ENCODE data around the gene THAP2. TPM values are rescaled to one million over a fixed set of nuclear protein-coding genes. Genes with fewer than 3 reads are reported as not detected.

Gene THAP2
- total RNA-seq, 1 donor = 13.0 TPM

DNA sequence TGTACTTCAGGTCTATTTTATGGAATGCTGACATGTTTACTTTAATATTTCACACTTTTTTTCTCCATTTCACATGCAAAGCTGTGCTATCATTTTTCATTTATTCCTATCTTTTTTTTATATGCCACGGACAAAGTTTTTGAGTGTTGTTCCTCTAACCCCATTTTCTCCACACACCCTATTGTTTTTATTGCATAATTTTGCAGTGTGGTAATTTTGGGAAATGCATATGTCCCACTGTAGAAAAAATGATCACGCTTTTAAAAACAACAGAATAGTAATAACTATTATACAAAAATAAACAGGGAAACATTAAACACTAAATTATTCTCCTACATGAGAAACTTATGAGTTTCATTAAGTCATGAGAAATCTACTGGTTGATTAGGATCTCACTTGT is 14.7 kb upstream of the THAP2 start:
- Histone ChIP-seq H3K27me3 (ENCODE audit: insufficient read depth, low read length) (no peaks in the 10 kb centered on the region), H3K4me3 (ENCODE audit: low read length) (no peak overlapping the region), H3K4me1 (ENCODE audit: insufficient read depth, low read length) (peaks cover 16% of the 10 kb centered on the region), H3K9me3 (ENCODE audit: low read depth, low read length) (no peaks in the 10 kb centered on the region)

DNA sequence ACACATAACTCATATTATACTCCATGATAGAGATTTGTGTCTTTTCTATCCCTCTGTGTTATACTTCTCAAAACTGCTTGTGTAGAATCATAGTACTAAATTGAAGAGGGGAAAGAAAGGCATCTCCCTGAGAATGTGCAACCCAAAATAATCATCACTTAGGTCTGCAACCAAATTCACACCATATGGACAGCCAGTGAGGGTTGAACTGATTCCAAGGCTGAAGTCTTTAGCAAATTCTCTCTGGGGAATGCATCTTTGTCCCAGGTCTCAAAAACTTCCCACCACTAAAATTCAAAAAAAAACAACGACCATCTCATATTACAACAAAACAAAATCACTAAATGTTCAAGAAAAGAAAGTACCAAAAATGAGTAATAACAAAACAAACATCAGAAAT is 11.4 kb upstream of the THAP2 start:
- H3K4me1 ChIP-seq (ENCODE audit: insufficient read depth, low read length) = peaks cover 4% of the 10 kb centered on the region
- H3K27me3 ChIP-seq (ENCODE audit: insufficient read depth, low read length) = no peaks in the 10 kb centered on the region
- no peak overlapping the region for H3K4me3 ChIP-seq (ENCODE audit: low read length)
- H3K9me3 ChIP-seq (ENCODE audit: low read depth, low read length) = no peaks in the 10 kb centered on the region

DNA sequence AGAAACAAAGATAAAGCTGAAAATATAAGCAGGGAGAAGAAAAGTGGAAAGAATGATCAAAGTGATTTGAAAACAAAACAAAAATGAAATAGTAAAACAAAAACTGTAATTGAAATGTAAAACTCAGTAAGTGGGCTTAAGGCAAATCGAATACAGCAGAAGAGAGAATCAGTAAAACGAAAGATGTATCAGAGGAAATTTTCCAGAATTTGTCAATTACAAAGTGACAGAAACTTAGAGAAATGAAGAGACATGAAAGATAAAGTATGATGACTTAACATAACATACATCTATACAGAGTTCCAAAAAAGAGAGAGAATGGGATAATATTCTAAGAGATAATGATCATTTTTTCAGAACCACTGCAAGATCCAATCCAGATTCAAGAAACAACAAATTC is 11.0 kb upstream of the THAP2 start:
- Histone ChIP-seq H3K4me1 (ENCODE audit: insufficient read depth, low read length) (peaks cover 4% of the 10 kb centered on the region), H3K27me3 (ENCODE audit: insufficient read depth, low read length) (no peaks in the 10 kb centered on the region), H3K9me3 (ENCODE audit: low read depth, low read length) (no peaks in the 10 kb centered on the region), H3K4me3 (ENCODE audit: low read length) (no peak overlapping the region)

DNA sequence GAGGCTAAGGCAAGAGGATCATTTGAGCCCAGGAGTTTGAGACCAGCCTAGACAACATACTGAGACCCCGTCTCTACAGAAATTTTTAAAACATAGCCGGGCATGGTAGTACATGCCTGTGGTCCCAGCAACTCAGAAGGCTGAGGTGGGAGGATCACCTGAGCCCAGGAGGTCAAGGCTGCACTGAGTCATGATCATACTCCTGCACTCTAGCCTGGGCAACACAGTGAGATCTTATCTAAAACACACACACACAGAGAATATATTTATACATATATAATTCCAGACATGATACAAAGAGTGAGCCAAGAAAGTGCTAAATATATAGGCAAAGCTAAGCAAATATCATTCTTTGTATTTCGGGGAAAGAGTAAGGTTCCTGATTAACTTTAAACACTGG is 9.9 kb upstream of the THAP2 start:
- no peaks in the 10 kb centered on the region for H3K9me3 ChIP-seq (ENCODE audit: low read depth, low read length)
- H3K4me1 ChIP-seq (ENCODE audit: insufficient read depth, low read length) = peaks cover 4% of the 10 kb centered on the region
- no peaks in the 10 kb centered on the region for H3K27me3 ChIP-seq (ENCODE audit: insufficient read depth, low read length)
- H3K4me3 ChIP-seq (ENCODE audit: low read length) = no peak overlapping the region

DNA sequence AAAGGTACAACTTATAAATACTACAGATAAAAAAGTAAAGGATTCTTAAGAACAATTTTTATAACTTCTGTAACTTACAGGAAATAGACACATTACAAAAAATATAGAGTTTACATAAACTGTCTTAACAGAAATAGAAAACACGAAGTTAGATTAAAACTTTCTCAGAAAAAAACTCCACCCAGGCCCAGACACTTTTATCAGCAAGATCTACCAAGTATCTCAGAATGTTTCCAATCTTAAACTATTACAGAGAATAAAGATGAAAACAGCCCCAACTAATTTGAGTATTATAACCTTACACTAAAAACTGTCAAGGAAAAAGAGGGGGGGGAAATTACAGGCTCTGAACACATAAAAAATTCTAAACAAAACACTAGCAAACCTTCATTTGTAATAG is 8.6 kb upstream of the THAP2 start:
- H3K27me3 ChIP-seq (ENCODE audit: insufficient read depth, low read length) = no peaks in the 10 kb centered on the region
- no peaks in the 10 kb centered on the region for H3K9me3 ChIP-seq (ENCODE audit: low read depth, low read length)
- no peak overlapping the region for H3K4me3 ChIP-seq (ENCODE audit: low read length)
- H3K4me1 ChIP-seq (ENCODE audit: insufficient read depth, low read length) = peaks cover 4% of the 10 kb centered on the region

DNA sequence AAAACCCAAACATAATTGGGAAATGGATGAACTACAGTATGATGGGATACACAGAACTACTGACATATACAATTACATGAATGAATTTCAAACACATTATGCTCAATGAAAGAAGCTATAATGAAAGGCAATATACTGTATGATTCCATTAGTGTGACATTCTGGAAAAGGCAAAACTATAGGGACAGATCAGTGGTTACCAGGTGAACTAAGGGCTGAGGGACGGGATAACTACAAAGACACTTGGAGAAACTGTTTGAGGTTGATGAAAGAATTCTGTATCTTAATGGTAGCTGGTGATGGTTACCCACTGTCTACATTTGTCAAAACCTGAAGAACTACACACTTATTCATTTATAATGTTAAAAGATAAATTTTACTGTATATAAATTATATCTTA is 8.2 kb upstream of the THAP2 start:
- Histone ChIP-seq H3K4me1 (ENCODE audit: insufficient read depth, low read length) (peaks cover 2% of the 10 kb centered on the region), H3K27me3 (ENCODE audit: insufficient read depth, low read length) (no peaks in the 10 kb centered on the region), H3K4me3 (ENCODE audit: low read length) (no peak overlapping the region), H3K9me3 (ENCODE audit: low read depth, low read length) (no peaks in the 10 kb centered on the region)

DNA sequence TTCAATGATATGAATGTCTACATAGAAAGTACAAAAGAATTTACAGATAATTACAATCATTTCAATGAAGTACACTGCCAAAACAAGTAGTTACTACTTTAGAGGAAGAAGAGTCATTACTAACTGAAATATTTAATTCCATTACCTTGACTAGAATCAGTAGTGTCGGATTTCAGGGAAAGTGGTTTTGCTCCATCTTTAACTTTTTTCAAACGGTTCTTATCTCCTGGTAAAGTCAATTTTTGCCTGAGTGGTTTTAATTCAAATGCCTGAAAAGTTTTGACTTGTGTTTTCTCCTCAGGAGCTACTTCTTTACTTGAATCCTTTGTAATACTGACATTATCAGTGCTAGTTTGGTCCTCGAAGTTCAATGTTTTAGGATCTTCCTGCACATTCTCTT is 7.4 kb upstream of the THAP2 start:
- peaks cover 10% of the 10 kb centered on the region for H3K4me1 ChIP-seq (ENCODE audit: insufficient read depth, low read length)
- no peak overlapping the region for H3K4me3 ChIP-seq (ENCODE audit: low read length)
- no peaks in the 10 kb centered on the region for H3K27me3 ChIP-seq (ENCODE audit: insufficient read depth, low read length)
- no peaks in the 10 kb centered on the region for H3K9me3 ChIP-seq (ENCODE audit: low read depth, low read length)

DNA sequence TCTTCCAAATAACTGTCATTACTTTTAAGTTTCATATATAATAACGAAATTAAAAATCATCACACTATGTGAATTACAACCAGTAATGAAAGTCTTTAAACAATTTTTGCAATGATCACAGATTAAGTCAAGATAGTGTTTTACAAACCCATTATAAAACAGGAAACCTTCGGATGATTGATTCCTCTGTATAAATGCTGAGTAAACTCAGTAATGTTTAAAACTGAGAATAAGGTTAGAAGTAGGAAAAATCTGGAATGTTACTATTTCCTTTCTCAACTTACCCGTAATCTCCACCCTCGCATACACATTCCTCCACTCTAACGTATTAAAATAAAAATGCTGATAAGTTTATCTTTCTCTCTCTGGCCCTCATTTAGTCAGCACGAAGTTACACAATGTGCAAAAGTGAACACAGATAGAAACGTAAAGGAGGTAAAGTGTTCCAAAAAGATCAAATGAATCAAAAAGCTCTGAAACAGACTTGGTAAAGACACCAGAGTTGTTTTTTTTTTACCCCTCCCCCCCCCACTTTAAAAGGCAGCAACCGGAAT is 2.0 kb upstream of the THAP2 start:
- Histone ChIP-seq H3K4me1 (ENCODE audit: insufficient read depth, low read length) (peaks cover 26% of the 10 kb centered on the region), H3K9me3 (ENCODE audit: low read depth, low read length) (no peaks in the 10 kb centered on the region), H3K27me3 (ENCODE audit: insufficient read depth, low read length) (no peaks in the 10 kb centered on the region), H3K4me3 (ENCODE audit: low read length) (peak overlapping the region; percentile 77)

DNA sequence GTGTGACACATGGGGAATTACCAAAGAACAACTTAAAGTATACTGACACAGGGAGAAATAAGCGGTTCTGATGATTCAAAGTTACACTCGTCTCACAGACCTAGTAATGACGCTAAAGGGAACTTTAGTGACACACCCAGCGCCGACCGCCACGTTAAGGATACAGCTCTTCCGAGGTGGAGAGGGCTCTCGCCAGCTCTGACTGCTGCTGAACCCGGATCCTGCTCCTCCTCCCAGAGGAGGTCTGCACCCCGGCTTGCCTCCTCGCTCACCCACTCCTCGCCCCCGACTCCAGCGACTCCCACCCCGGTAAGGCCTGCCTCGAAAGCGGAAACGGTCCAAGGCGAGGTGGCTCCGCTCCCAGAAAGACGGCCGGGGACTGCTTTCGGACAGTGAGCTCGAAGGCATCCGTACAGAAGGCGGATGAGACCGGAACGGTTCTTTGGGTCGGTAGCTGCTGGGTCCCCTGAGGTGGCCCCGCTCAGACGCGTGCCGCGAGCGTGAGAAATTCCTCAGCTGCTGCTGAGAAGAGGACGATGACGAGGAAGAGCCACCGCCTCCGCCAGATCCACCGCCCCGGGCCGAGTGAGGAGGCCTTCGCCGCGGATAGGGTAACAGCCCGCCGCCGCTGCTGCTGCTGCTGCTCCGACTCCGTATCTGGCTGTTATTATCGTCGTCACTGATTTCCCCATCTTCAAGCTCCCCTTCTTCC is 1.1 kb upstream of the THAP2 start:
- Histone ChIP-seq H3K9me3 (ENCODE audit: low read depth, low read length) (no peaks in the 10 kb centered on the region), H3K4me1 (ENCODE audit: insufficient read depth, low read length) (peaks cover 26% of the 10 kb centered on the region), H3K27me3 (ENCODE audit: insufficient read depth, low read length) (no peaks in the 10 kb centered on the region), H3K4me3 (ENCODE audit: low read length) (peak overlapping the region; percentile 77)

DNA sequence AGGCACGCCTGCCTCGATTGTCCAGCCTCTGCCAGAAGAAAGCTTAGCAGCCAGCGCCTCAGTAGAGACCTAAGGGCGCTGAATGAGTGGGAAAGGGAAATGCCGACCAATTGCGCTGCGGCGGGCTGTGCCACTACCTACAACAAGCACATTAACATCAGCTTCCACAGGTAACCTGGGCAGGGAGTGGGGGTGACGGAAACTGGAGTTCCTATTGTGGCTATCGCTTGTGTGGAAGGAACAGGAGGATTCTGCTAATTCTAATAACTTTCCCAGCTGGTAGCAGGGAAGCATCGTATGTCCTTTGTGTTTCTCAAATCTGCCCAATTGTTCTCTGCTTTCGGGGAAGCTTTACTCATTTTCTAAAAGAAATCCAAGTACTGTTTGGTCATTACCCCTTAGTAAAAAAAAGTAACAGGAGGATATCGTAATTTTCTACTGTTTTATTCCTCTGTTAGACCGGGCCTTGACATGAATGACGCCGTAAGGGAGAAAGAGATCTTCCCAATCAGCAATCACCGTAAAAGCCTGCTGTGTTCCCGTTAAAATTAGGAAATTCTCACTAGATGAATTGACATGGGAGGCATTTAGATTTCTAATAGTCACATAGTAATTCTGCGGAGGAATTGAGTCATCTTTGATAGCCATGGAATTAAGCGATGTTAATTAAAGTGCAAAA is 449 bp downstream of the THAP2 start:
- Histone ChIP-seq H3K4me1 (ENCODE audit: insufficient read depth, low read length) (peaks cover 26% of the 10 kb centered on the region), H3K4me3 (ENCODE audit: low read length) (peak overlapping the region; percentile 77), H3K27me3 (ENCODE audit: insufficient read depth, low read length) (no peaks in the 10 kb centered on the region), H3K9me3 (ENCODE audit: low read depth, low read length) (no peaks in the 10 kb centered on the region)

DNA sequence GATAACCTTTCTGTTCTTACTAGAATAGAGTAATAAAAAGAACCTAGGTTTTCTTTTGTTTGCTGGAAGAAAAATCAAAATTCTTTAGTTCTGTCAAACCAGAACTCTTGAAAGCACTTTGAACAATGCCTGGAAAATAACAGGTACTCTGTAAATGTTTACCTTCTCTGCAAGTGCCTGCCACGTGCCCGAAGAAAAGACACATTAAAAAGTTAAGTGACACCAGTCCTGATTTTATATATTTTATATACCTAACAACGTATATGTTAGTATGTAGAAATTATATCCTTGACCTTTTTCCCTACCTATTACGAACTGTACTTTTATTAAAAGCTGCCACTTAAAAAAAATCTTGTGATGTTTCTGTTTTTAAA is 976 bp downstream of the THAP2 start:
- Histone ChIP-seq H3K4me1 (ENCODE audit: insufficient read depth, low read length) (peaks cover 26% of the 10 kb centered on the region), H3K4me3 (ENCODE audit: low read length) (peak overlapping the region; percentile 77), H3K27me3 (ENCODE audit: insufficient read depth, low read length) (no peaks in the 10 kb centered on the region), H3K9me3 (ENCODE audit: low read depth, low read length) (no peaks in the 10 kb centered on the region)

DNA sequence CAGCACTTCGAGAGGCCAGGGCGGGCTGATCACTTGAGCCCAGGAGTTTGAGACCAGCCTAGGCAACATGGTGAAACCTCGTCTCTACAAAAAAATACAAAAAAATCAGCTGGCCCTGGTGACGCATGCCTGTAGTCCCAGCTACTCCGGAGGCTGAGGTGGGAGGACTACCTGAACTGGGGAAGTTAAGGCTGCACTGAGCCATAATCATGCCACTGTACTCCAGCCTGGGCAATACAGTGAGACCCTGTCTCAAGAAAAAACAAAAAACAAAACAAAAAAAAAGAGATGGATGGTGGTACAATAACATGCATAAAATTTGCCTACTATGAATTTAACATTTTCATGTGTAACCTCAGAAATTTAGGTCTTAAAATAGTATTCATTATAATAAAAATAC is 2.2 kb downstream of the THAP2 start:
- peaks cover 21% of the 10 kb centered on the region for H3K4me1 ChIP-seq (ENCODE audit: insufficient read depth, low read length)
- H3K9me3 ChIP-seq (ENCODE audit: low read depth, low read length) = no peaks in the 10 kb centered on the region
- no peaks in the 10 kb centered on the region for H3K27me3 ChIP-seq (ENCODE audit: insufficient read depth, low read length)
- no peak overlapping the region for H3K4me3 ChIP-seq (ENCODE audit: low read length)

DNA sequence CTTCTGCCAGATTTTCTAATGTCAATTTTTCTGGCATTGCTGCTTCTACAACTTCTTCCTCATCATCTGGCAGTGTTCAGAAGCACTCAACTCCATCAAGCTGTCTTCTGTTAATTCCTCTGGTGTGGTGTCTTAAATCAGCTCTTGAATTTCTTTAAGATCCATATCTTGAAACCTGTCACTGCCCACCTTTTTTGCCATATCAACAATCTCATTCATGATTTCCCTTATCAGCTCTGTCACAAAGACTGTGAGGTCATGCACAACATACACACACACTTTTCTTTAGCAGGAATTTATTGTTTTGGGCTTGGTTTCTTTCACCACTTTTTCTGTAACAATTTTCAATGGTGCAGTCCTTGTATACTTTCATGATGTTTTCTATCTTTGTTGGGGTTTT is 7.2 kb downstream of the THAP2 start:
- Histone ChIP-seq H3K4me3 (ENCODE audit: low read length) (no peak overlapping the region), H3K27me3 (ENCODE audit: insufficient read depth, low read length) (no peaks in the 10 kb centered on the region), H3K9me3 (ENCODE audit: low read depth, low read length) (no peaks in the 10 kb centered on the region), H3K4me1 (ENCODE audit: insufficient read depth, low read length) (no peaks in the 10 kb centered on the region)

DNA sequence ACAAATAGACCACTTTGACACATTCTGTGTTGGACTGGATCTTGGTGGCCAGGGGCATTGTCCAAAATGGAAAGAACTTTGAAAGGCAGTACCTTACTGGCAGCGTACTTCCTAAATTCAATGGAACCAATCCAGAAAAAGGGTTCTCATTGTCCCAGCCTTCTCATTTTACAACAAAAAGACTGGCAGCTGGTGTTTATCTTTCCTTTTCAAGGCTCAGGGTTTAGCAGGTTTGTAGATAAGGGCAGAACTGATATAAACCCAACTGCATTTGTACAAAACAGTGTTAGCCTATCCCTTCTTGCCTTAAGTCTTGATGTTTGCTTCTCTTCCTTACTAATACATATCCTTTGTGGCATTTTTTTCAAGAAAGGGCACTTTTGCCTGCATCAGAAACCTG is 7.7 kb downstream of the THAP2 start:
- H3K4me1 ChIP-seq (ENCODE audit: insufficient read depth, low read length) = no peaks in the 10 kb centered on the region
- H3K4me3 ChIP-seq (ENCODE audit: low read length) = no peak overlapping the region

DNA sequence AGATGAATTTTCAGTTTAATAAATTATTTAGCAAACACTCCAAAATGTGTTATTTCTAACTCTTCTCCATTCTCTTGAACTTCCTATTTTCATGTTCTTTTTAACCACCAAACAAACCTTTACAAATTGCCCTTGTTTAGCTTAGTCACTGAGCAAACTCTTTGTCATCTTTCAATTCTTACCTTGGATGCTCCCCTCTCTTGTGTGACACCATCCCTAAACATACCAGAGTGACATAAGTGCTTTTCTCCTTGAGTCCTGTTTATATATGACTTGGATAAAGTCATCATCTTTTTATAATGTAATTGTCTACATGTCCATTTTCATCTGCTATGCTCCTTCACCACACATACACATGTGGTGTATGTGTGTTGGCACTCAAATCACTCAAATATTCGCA is 18.4 kb downstream of the THAP2 start:
- H3K27me3 ChIP-seq (ENCODE audit: insufficient read depth, low read length) = no peaks in the 10 kb centered on the region
- H3K9me3 ChIP-seq (ENCODE audit: low read depth, low read length) = no peaks in the 10 kb centered on the region
- no peak overlapping the region for H3K4me3 ChIP-seq (ENCODE audit: low read length)
- H3K4me1 ChIP-seq (ENCODE audit: insufficient read depth, low read length) = peaks cover 24% of the 10 kb centered on the region

More for the DNA sequence above, 7.7 kb downstream of the THAP2 start:
- Histone ChIP-seq H3K9me3 (ENCODE audit: low read depth, low read length) (no peaks in the 10 kb centered on the region), H3K27me3 (ENCODE audit: insufficient read depth, low read length) (no peaks in the 10 kb centered on the region)

DNA sequence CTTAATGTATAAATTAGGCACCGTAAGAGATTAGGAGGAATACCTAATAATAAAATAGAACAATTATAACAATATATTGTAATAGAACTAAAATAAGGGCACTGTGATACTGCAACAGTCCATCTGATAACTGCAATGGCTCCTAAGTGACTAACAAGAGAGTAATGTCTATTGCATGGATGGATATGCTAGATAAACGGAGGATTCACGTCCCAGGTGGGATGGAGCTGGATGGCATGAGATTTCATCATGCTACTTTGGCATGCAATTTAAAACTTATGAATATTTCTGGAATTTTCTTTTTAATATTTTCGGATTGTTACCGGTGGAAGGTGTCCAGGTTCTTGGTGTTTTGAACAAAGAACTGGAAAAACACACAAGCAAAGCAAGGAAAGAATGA is 19.5 kb downstream of the THAP2 start:
- Histone ChIP-seq H3K27me3 (ENCODE audit: insufficient read depth, low read length) (no peaks in the 10 kb centered on the region), H3K4me3 (ENCODE audit: low read length) (no peak overlapping the region), H3K4me1 (ENCODE audit: insufficient read depth, low read length) (peaks cover 35% of the 10 kb centered on the region), H3K9me3 (ENCODE audit: low read depth, low read length) (no peaks in the 10 kb centered on the region)
